NCI-H446 (cell line): ENCODE data around the gene ITPRIPL1.

ENCODE experiments used
- DNase-seq, 2 experiments: peaks; one replicate each; lab custom pipeline; 2025; lab: John Stamatoyannopoulos, UW

Gene ITPRIPL1

DNA sequence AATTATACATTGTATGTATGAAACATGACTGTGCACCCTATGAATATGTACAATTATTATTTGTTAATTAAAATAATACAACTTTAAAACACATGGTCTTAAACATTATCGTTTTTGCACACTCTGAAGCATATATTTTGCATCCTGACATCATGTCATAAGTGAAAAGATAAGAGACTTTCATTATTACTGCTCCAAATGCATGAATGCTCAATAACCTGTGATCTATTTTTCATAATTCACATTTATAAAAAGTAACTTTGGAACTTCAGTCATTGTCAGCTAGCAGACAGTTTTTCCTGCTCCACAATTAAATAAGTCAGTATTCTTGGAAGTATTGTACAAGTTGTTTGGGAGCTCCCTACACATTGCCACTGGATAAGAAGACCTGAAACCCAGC is 1.3 kb upstream of the ITPRIPL1 start:
- DNase-seq: no peak

DNA sequence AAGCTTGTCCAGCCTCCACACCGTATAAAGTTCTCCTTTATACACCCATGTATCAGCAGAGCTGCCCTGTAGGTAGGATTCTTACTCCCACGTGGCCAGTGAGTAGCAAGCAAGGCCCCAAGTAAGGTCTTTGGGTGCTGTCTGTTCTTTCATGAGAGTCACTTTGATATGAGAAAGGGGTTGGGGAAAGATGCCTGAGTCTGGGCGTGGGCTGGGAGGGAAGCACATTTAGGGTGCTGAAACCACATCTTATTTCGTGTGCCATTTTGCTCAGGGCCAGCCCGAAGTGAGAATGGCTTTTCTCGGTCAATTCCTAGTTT is 436 bp upstream of the ITPRIPL1 start:
- DNase-seq: no peak

DNA sequence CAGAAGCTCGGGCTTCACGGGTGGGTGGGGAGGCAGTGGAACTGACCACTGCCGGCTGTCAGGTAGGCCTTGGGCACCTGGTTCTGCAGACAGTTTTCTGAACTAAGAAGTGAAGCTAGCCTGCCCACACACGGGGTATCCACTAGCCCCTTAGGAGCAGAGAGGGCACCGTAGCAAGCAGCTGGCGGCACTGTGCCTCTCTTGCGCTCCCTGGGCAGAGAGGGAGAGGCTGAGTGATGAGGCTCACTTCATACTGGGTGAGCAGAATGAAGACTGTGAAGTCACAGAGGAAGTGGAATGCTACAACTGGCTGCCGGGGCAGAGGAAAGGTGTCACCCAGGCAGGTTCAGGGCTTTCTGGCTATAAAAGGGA is 753 bp downstream of the ITPRIPL1 start:
- no peak for DNase-seq

DNA sequence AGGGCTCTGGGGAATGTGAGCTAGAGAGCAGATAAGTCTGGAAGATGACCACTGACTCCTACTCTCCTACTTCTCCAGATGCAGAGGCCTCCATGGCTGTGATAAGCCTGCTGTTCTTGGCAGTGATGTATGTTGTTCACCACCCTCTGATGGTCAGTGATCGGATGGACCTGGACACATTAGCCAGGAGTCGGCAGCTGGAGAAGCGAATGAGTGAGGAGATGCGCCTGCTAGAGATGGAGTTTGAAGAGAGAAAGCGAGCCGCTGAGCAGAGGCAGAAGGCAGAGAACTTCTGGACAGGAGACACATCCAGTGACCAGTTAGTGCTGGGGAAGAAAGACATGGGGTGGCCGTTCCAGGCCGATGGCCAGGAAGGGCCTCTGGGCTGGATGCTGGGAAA is 1.4 kb downstream of the ITPRIPL1 start:
- no peak for DNase-seq

DNA sequence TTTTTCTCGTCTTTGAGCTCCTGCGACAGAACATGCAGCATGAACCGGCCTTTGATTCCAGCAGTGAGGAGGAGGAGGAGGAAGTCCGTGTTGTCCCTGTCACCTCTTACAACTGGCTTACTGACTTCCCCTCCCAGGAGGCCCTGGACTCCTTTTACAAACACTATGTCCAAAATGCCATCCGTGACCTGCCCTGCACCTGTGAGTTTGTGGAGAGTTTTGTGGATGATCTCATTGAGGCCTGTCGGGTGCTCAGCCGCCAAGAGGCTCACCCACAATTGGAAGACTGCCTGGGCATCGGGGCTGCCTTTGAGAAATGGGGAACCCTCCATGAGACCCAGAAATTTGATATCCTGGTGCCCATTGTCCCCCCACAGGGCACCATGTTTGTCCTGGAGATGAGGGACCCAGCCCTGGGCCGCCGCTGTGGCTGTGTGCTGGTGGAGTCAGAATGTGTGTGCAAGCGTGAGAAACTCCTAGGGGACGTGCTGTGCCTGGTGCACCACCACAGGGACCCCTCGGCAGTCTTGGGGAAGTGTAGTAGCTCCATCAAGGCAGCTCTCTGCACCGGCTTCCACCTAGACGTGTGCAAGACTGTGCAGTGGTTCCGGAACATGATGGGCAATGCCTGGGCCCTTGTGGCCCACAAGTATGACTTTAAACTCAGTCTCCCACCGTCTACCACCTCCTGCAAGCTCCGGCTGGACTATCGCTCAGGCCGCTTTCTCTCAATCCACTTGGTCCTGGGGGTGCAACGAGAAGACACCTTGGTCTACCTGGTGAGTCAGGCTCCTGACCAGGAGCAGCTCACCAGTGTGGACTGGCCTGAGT is 2.1 kb downstream of the ITPRIPL1 start:
- no peak for DNase-seq

DNA sequence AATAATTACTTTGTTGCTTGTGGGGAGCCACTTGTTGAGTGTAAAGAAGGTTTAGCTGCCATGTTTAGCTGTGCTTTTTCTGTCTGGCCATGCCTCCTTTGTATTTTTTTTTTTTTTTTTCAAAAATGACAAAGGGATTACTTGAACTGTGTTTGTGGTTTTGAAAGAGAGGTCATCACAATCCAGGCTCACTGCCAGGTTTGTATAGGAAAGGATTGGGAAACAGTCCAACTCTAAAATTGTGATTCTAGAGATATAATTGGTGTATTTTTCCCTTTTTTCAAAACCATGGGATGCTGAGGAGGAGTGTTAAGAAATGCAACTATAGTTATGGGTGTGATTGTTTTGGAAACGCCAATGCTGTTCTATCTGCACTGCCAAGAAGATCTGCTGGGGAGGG is 4.3 kb downstream of the ITPRIPL1 start:
- DNase-seq: no peak

DNA sequence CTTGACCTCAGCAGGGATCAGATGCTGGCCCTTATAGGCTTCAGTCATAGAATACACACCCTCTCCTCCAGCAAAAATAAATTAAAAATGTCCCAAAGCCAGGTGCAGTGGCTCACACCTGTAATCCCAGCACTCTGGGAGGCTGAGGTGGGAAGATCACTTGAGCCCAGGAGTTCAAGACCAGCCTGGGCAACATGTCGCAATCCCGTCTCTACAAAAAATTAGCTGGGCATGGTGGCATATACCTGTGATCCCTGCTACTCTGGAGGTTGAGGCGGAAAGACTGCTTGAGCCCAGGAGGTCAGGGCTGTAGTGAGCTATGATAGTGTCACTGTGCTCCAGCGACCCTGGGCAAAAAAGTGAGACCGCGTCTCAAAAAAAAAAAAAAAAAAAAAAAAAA is 4.8 kb downstream of the ITPRIPL1 start:
- no peak for DNase-seq

DNA sequence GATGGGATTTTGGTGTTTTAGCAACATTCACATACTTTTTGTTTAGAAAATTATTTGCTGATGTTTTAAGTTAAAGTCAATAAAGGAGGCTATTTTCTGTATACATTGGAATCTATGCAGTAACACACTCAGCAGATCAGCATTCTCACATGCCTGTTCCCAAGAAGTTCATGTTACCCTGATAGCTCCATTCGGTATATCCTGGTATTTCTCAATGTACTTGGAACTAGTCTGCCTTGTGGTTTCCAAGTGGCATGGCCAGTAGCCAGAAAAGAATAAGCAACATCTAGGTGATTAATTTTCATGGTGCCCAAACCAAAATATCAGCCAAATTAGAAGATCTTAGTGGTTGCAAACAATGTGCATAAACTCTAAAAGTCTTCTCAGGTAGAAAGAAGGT is 5.3 kb downstream of the ITPRIPL1 start:
- DNase-seq: no peak

DNA sequence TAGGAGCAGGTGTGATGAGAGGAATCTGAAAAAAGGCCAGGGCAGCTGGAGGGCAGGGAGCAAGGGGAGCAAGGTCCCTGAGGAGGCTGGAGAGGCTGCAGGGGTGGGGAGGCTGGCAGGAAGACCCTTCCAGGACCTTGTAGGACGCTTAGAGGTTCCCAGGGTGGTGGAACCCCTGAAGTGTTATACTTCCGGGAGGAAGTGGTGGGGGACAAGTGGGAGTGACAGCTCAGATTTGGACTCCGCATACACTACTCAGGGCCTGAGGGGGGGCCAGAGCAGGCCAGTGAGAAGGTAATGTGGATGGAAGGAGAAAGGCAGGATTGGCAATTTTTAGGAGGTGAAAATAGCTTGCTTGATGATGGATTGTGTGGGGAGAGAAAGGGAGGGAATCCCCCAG is 8.6 kb downstream of the ITPRIPL1 start:
- no peak for DNase-seq

DNA sequence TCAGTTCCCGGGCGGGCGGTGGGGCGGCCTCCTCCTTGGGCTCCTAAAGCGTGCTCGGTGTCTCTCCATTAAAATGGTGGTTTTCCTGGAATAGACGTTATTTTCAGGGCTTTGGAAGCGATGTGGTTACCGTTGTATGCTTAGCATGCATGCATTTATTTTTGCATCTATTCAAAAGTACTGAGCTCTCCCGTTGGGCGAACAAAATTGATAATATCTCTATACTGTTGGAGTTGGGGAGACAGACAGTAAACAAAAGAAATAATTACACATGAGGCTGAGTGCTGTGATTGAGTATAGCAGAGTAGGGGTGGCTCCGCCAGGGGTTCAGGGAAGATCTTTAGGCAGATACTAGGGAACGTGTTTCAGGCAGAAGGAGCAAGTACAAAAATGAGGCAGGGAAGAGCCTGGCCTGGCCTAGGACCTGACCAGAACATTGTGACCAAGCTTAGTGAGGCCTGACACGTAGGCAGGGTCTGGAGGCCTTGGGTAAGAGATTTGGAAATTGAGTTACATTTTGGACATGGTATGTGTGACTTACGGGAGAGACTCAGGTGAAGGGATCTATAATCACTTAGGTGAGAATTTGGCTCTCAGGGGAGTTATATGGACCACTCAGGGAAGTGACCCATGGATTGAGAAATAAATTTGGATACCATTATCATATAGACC is 11.1 kb downstream of the ITPRIPL1 start:
- no peak for DNase-seq

DNA sequence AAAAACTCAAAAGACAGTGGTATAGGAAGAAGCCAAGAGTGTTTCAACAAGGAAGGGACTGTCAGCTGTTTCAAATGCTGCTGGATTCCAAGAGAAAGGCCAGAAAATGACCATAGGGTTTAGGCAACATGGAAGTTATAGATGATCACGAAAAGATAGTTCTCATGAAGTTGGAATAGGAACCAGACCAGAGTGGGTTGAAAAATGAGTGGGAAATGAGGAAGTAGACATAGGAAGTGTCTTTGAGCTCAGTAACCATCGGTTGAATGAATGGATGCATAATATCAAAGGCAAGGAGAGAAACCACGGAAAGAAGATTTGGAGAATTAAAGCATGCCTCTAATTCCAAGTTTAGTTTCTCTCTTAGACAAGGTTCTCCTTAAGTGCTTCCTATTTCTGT is 11.8 kb downstream of the ITPRIPL1 start:
- no peak for DNase-seq

DNA sequence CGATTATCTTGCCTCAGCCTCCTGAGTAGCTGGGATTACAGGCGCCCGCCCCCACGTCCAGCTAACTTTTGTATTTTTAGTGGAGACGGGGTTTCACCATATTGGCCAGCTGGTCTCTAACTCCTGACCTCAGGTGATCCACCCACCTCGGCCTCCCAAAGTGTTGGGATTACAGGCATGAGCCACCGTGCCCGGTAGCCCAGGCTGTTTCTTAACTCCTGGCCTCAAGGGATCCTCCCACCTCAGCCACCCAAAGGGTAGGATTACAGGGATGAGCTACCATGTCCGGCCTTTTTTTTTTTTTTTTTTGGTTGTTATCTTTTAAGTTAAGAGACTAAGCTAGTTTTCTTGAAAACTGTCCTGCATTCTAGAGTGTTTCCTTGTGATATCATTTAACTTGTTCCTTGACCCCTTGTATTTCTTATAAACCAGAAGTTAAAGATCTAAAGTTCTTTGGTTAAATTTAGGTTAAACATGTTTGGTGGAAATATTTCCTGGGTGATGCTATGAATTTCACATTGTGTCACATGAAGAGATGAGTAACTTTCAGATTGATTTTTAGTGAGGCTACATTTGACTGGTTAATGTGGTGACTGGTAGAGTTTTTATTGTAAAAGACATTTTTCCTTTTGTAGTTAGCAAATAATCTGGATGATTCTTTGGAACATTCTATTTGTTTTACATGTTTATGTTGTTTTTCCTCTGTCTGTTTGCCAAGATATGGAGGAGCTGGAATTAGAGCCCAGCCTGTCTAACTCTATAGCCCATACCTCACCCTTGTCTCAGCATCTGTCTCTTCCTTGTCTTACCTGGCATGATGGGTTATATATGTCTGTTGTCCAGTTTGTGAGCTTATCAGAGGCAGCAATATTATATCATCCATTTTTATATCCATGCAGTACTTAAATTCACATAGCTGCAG is 15.6 kb downstream of the ITPRIPL1 start:
- no peak for DNase-seq

DNA sequence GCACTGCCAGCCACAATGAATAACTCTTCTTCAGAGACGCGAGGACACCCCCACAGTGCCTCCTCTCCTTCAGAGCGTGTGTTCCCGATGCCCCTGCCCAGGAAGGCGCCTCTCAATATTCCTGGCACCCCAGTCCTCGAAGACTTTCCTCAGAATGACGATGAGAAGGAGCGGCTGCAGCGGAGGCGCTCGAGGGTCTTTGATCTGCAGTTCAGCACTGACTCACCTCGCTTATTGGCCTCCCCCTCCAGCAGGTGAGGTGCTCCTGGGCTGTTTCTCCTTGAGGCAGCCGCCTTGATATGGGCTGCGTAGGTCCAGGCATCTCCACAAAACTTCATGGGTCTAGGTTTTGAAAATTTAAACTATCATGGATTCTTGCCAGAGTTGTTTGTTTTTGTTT is 16.5 kb downstream of the ITPRIPL1 start:
- DNase-seq: no peak

DNA sequence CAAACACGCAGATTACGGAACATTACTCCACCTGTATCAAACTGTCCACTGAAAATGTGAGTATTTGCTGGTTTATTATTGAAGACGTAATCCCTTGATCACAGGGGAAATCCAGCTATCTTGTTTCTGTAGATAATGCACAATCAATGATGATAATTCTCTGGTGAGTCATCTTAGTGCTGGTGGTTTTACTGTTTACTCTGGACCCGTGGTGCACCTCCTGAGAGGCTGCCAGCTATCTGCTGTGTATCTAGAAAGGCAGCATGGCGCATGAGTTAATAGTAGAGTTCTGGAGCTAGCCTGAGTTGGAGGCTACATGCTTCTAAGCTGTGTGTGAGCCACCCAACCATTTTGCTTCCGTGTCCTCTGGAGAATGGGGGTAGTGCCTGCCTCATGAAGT is 17.0 kb downstream of the ITPRIPL1 start:
- DNase-seq: no peak

DNA sequence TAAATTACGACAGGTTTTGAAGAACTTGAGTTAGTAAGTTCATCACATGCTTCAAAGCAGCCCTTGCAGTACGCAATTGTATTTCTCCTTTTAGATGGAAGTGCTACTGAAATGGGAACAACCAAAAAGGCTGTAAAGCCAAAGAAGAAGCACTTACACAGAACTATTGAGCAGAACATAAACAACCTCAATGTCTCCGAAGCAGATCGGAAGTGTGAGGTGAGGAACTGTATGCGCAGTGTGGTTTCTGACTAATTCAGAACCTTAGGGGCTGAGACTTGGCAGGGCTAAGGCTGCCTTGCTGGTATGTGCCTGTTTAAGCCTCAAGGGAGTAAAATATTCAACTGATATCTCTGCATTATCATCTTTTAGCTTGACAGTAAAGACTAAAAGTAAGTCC is 18.9 kb downstream of the ITPRIPL1 start:
- no peak for DNase-seq

DNA sequence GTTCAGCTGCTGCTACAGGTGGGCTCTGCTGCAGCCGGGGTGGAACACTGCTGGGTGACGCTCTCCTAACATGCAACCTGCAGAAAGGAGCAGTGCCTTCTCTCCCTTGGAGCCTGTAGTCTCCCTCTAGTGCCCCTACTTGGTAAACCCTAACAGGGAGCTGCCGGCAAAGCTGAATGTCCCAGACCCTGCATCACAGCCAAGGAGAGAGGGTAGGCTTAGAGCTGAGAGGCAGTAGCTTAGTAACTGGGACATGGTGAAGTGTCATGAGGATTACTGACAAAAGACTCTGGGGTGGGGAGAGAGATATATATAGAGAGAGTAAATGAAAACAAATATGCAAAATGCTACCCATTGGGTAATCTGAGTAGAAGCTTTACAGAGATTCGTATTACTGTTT is 20.3 kb downstream of the ITPRIPL1 start:
- no peak for DNase-seq

DNA sequence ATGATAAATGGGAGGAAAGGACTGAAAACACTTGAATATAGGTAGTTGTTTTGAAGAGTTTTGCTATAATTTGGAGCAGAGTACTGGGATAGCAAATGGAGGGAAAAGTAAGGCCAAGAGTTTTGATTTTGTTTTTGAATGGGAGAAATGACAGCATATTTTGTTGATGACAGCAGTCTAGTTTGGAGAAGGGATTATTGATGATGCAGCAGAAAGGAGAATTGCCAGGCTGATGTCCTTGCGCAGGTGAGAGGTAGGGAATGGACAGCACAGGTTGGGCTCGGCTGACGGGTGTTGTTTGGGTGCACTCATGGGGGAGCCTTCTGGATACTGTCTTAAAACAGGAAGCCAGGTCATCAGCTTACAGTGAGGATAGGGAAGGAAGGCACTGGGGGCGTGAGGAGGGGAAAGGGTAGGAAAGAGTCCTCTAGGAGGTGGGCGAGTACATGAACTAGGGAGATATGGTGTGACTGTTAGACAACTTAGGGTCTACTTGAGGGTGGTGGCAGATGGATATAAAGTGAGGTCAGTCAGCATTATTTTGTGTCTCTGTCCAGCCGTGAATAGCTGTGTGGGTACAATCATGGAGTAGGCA is 20.8 kb downstream of the ITPRIPL1 start:
- DNase-seq: no peak

DNA sequence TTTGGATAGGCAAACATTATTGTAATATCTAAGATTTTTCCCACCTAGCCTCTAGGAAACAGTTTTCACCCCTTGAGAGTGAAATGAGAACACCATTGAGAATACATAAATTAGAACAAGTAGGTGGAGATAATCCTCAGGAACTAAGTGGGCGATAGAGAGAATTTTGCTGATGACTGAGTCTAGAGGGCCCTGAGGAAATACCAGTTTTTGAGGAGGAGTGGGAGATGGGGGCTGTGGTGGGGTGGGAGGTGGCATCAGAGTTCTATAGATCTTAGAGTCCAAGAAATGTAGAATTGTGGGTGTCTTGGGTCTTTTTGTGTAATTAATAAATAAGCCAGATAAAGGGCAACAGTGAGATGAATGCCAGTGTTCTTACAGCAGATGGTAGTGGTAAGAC is 22.3 kb downstream of the ITPRIPL1 start:
- no peak for DNase-seq

DNA sequence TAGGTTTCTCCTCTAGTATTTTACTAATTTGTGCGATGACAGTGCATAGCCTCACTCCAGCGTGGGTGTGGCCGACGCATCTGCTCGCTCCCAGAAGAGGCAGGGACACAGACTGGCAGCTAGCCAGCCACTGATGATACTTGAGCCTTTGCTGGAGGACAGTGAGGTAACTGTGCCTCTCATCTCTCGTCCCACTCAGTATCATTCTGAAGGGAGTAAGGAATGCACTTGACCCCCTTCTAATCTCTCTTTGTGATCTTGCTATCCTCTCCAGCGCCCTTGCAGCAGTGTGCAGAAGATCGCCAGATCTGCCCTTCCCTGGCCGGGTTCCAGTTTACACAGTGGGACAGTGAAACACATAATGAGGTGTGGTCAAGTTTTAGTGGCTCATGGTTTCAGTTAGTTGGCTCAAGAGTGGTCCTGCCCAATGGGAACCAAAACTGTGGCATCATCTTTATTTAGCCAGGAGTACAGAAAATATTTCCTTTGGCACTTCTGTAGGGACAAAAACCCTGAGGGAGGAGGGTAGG is 28.0 kb downstream of the ITPRIPL1 start:
- peak in 1 of 2 experiments; percentile 19 for DNase-seq

DNA sequence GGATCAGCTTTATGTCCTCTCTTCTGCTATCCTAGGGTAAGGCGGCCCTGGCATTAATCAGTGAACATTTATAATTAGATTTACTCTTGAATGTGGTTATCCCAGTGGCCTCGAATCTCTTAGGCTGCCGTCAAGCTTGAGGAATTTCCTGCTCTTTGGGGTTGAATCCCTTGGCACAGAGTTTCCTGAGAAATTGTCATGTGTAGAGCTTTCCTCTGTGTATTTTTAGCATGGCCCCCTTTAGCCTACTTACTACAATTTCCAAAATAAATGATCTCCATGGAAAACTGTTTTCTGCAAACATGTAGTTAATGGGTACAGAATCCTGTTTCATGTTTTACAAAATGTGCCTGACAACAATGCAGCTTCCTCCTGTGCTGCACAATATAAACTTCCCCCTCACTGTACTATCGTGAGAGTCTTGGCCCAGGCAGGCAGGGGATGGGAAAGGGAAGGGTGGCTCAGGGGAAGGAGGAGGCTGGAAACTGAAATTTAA is 28.5 kb downstream of the ITPRIPL1 start:
- DNase-seq: no peak

DNA sequence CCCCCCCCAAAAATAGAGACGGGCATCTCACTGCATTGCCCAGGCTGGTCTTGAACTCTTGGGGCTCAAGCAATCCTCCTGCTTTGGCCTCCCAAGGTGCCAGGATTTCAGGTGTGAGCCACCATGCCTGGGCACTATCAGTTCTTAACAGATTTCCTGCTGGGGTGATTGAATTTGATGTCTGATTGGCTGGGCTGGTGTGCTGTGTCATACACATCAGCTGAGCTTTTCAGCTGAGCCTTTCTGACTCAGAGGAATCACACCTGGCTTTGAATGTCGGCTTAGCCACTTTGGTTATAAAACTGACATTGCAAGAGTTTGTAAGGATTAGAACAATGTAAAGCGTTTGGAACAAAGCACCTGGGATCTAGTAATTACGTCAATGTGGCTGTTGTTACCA is 29.4 kb downstream of the ITPRIPL1 start:
- no peak for DNase-seq

DNA sequence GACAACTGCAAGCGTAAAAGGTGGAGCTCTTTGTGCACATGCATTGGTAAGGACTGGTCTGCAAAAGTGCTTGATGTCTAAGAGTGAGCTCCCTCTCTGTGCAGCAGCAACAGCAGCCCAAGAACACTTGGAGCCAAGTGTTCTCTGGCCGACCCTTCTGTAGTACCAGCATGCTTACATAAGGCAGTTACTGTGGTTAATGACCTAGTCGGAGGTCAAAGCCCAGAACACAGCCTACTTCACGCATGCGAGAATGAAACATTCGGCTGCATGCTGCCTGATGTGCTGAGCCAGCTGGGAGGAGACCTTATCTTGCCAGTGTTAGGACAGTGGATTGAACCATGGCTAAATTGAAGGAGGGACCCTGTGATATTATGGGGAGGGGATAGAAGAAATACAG is 31.8 kb downstream of the ITPRIPL1 start:
- no peak for DNase-seq
